Testis (tissue), 3 donors: ENCODE results near the gene SDC3. TPM values are rescaled to one million over a fixed set of nuclear protein-coding genes. Genes with fewer than 3 reads are reported as not detected.

ENCODE experiments used
- DNase-seq: peaks from one replicate; pipeline ENCODE4 v3.0.0-alpha.2; 2019
- H3K27ac ChIP-seq, 2 donors: fragments of 200-600 bp; sonication (generic); one replicate each; pipeline ENCODE4 v1.5.1; 2019
- H3K27me3 ChIP-seq: fragments of 200-600 bp; sonication (generic); one replicate; pipeline ENCODE4 v1.5.1; 2019
- H3K36me3 ChIP-seq: fragments of 200-600 bp; sonication (generic); one replicate; pipeline ENCODE4 v1.5.1; 2017; ENCODE audit warnings: low read depth; ENCODE audit errors: missing control alignments
- H3K4me1 ChIP-seq: fragments of 200-600 bp; sonication (generic); one replicate; pipeline ENCODE4 v1.5.1; 2019
- H3K4me3 ChIP-seq, 2 donors: fragments of 200-600 bp; sonication (generic); one replicate each; pipeline ENCODE4 v1.5.1; 2017 to 2019
- H3K9me3 ChIP-seq: fragments of 200-600 bp; sonication (generic); one replicate; pipeline ENCODE4 v1.5.1; 2017
- CTCF ChIP-seq, 3 experiments: fragments of 450-650 bp in 2 of 3; fragments of 200-600 bp in 1 of 3; sonication (generic) in 1 of 3; IDR thresholded peaks; one replicate each; pipeline ENCODE4 v1.5.1; 2016 to 2019; ENCODE audit warnings: antibody characterized with exemption in 3 of 3, mild to moderate bottlenecking in 2 of 3, moderate library complexity in 1 of 3
- POLR2A ChIP-seq: fragments of 450-650 bp; IDR thresholded peaks from one replicate; pipeline ENCODE4 v1.6.1; 2017; ENCODE audit warnings: antibody characterized with exemption, mild to moderate bottlenecking, moderate library complexity
- WGBS, 2 donors: methylation state at CpG; one replicate each; pipeline ENCODE4 v1.1.5; 2018; 5-methylcytosine and 5-hydroxymethylcytosine counted together
- intact Hi-C: fragments of 100-400 bp; cut with DNase I; formaldehyde crosslinking; loops from one replicate; pipeline ENCODE4 v1.15.1; 2023; ENCODE audit warnings: low total_unique reads
- polyA plus RNA-seq: library from polyadenylated mRNA; stranded (reverse); fragments of 350-450 nt; fragmentation: Illumina TruSeq; extraction: RNeasy Lipid Tissue Mini Kit (QIAGEN cat#74804); gene quantifications from one replicate; pipeline ENCODE4 v1.2.3, GENCODE V29; 2014; ENCODE audit warnings: low read depth, low replicate concordance; ENCODE audit not compliant: insufficient read depth
- total RNA-seq, 2 donors: library from RNA; depleted of rRNA; stranded (reverse); fragments of >200 nt; gene quantifications; one replicate each; pipeline ENCODE4 v1.2.3, GENCODE V29; 2016

Gene SDC3
- total and polyA plus RNA-seq, 3 donors from 2014 or later = 3.9 to 21.2 (median 6.9) TPM

GRCh38 chr1:30891227-30891552, 17.4 kb downstream of the SDC3 start:
- 96 to 97% methylated on average over 5 of the region's 5 CpGs for WGBS, 2 donors
- Histone ChIP-seq H3K4me1 (peaks cover 11% of the 10 kb centered on the region), H3K27me3 (no peaks in the 10 kb centered on the region), H3K4me3 (no peak overlapping the region), H3K36me3 (no peaks in the 10 kb centered on the region), H3K9me3 (no peaks in the 10 kb centered on the region), H3K27ac (no peak overlapping the region)
- intact Hi-C loops = no loop called here
- no peak for DNase-seq
- TF ChIP-seq POLR2A (no peak), CTCF (IDR thresholded peaks at IDR 0.05) (no peak)

- intact Hi-C loops = no loop called here
- H3K27me3 ChIP-seq = no peaks in the 10 kb centered on the region
- no peak overlapping the region for H3K27ac ChIP-seq
- 76 to 89% methylated on average over 8 to 10 of the region's 10 CpGs for WGBS, 2 donors
- H3K4me3 ChIP-seq = no peak overlapping the region
- DNase-seq = no peak
- no peak for TF ChIP-seq POLR2A
- TF ChIP-seq CTCF (IDR thresholded peaks at IDR 0.05) = no peak
- H3K36me3 ChIP-seq = no peaks in the 10 kb centered on the region
- peaks cover 7% of the 10 kb centered on the region for H3K4me1 ChIP-seq
- no peaks in the 10 kb centered on the region for H3K9me3 ChIP-seq
These were observed 17.9 kb downstream of the SDC3 start for GRCh38 chr1:30890502-30891226.

- WGBS, 2 donors = 90 to 93% methylated on average over 5 of the region's 5 CpGs
- H3K27me3 ChIP-seq = no peaks in the 10 kb centered on the region
- no peak overlapping the region for H3K27ac ChIP-seq
- TF ChIP-seq CTCF (IDR thresholded peaks at IDR 0.05) (no peak), POLR2A (no peak)
- no peaks in the 10 kb centered on the region for H3K36me3 ChIP-seq
- no peaks in the 10 kb centered on the region for H3K9me3 ChIP-seq
- intact Hi-C loops = no loop called here
- H3K4me3 ChIP-seq = no peak overlapping the region
- H3K4me1 ChIP-seq = peaks cover 4% of the 10 kb centered on the region
- no peak for DNase-seq
These were observed 19.0 kb downstream of the SDC3 start for GRCh38 chr1:30889511-30889910.

- TF ChIP-seq POLR2A (no peak), CTCF (IDR thresholded peaks at IDR 0.05) (no peak)
- Histone ChIP-seq H3K36me3 (no peaks in the 10 kb centered on the region), H3K27ac (peak overlapping the region; percentile 31 to 76), H3K9me3 (no peaks in the 10 kb centered on the region), H3K27me3 (no peaks in the 10 kb centered on the region), H3K4me1 (peaks cover 4% of the 10 kb centered on the region), H3K4me3 (no peak overlapping the region)
- intact Hi-C loops = no loop called here
- WGBS, 2 donors = 89 to 92% methylated on average over 3 of the region's 3 CpGs
- no peak for DNase-seq
These were observed 19.6 kb downstream of the SDC3 start for GRCh38 chr1:30888975-30889374.

- peak; percentile 54 for DNase-seq
- 10 to 37% methylated on average over 2 to 8 of the region's 8 CpGs for WGBS, 2 donors
- Histone ChIP-seq H3K4me1 (peaks cover 4% of the 10 kb centered on the region), H3K27me3 (no peaks in the 10 kb centered on the region), H3K9me3 (no peaks in the 10 kb centered on the region), H3K27ac (peak overlapping the region; percentile 31 to 76), H3K4me3 (no peak overlapping the region), H3K36me3 (no peaks in the 10 kb centered on the region)
- intact Hi-C loops = no loop called here
- TF ChIP-seq CTCF (IDR thresholded peaks at IDR 0.05) (no peak), POLR2A (no peak)
These were observed 20.2 kb downstream of the SDC3 start for GRCh38 chr1:30888391-30888790.
